Esophagus muscularis mucosa (tissue), 4 donors: ENCODE measurements around the gene POU3F3. TPM values are rescaled to one million over a fixed set of nuclear protein-coding genes. Genes with fewer than 3 reads are reported as not detected.

Experiments
- DNase-seq: peaks from one replicate; pipeline ENCODE4 v3.0.0-alpha.2; 2017; ENCODE audit errors: extremely low spot score
- H3K27ac ChIP-seq, 4 donors: fragments of 200-600 bp; sonication (generic); replicated peaks in 1 of 4; 1 replicate in 3 of 4; 2 replicates in 1 of 4; pipeline ENCODE4 v1.5.1; 2016 to 2019; ENCODE audit warnings: mild to moderate bottlenecking in 1 of 4
- H3K27me3 ChIP-seq, 4 donors: fragments of 200-600 bp; sonication (generic); one replicate each; pipeline versions ENCODE4 v1.5.1 to v1.6.0; 2016 to 2019
- H3K36me3 ChIP-seq, 4 donors: fragments of 200-600 bp; sonication (generic); one replicate each; pipeline ENCODE4 v1.5.1; 2016 to 2019
- H3K4me1 ChIP-seq, 4 donors: fragments of 200-600 bp; sonication (generic); one replicate each; pipeline ENCODE4 v1.5.1; 2016 to 2019
- H3K4me3 ChIP-seq, 4 donors: fragments of 200-600 bp; sonication (generic); 1 replicate in 2 of 4; 2 replicates in 2 of 4; pipeline ENCODE4 v1.5.1; 2016 to 2019; ENCODE audit warnings: mild to moderate bottlenecking in 4 of 4, moderate library complexity in 1 of 4
- H3K9me3 ChIP-seq, 4 donors: fragments of 200-600 bp; sonication (generic); 1 replicate in 3 of 4; 2 replicates in 1 of 4; pipeline ENCODE4 v1.5.1; 2016 to 2019
- EP300 ChIP-seq: sonication (generic); formaldehyde crosslinking; IDR thresholded peaks from one replicate; pipeline ENCODE4 v1.6.1; 2017; ENCODE audit warnings: antibody characterized with exemption
- POLR2A ChIP-seq: fragments of 450-650 bp; IDR thresholded peaks from one replicate; pipeline ENCODE4 v1.6.1; 2017; ENCODE audit warnings: antibody characterized with exemption, moderate library complexity, mild to moderate bottlenecking, low read depth
- POLR2AphosphoS5 ChIP-seq, 2 donors: sonication (generic); formaldehyde crosslinking; IDR thresholded peaks; one replicate each; pipeline ENCODE4 v1.6.1; 2017; ENCODE audit warnings: antibody characterized with exemption in 2 of 2
- WGBS: methylation state at CpG from one replicate; pipeline ENCODE4 v1.1.5; 2018; 5-methylcytosine and 5-hydroxymethylcytosine counted together
- intact Hi-C: fragments of 100-400 bp; cut with DNase I; formaldehyde crosslinking; loops from one replicate; pipeline ENCODE4 v1.15.1; 2023
- total RNA-seq, 4 donors: library from RNA; depleted of rRNA; stranded (reverse); fragments of >200 nt; gene quantifications; one replicate each; pipeline versions ENCODE4 v1.1.0 to v1.2.1, GENCODE V29; 2016
- TF ChIP-seq, protein P1 (sequence below), 3 experiments: fragments of 200-600 bp in 2 of 3; fragments of 450-650 bp in 1 of 3; sonication (generic) in 2 of 3; IDR thresholded peaks; one replicate each; pipeline ENCODE4 v1.5.1; 2017 to 2019; ENCODE audit warnings: antibody characterized with exemption in 3 of 3, mild to moderate bottlenecking in 2 of 3, moderate library complexity in 1 of 3

Gene POU3F3
- total RNA-seq, 4 donors from 2014 or later, result 0.11 TPM; not detected in 3

DNA sequence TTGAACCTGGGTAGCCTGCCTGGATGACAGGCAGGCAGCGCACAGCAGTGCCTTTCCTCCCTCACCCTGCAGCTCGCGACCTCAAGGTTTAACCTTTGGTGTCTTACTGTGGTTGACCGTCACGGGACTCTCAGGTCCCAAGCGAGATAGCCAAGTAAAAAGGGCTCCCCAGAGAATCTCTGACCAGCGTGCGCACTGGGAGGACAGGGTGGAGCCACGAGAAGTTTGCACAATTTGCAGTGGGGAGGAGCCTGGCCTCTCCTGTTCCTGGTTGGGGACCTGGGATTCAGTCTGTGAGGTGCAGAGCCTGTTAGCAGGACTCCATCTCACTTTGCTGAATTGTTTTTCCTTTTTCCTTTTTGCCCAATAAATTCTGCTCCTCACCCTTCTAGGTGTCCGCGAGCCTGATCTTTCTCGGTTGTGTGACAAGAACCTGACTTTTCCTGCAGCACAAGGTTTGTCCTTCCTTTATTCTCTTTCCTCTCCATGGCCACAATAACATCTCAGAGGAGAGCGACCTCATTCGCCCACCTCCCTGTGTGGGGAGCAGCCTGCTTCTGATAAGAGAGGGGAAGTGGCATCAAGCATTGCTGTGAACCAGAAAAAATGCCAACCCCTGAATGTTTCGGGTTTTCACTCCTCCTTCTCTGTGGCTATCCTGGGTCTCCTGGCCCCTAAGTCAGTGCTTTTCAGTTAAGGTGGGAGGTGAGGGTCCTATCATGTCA lies 36.2 kb downstream of the POU3F3 start:
- no peak for DNase-seq
- intact Hi-C loops, result no loop called here
- Histone ChIP-seq H3K4me3 (no peak overlapping the region), H3K27ac (no peak overlapping the region), H3K4me1 (no peaks in the 10 kb centered on the region), H3K9me3 (no peaks in the 10 kb centered on the region), H3K27me3 (peaks cover 0 to 39% (median 0%) of the 10 kb centered on the region in 4 donors), H3K36me3 (no peaks in the 10 kb centered on the region)
- 74% methylated on average over 14 of the region's 15 CpGs for WGBS
- TF ChIP-seq, protein P1, sequence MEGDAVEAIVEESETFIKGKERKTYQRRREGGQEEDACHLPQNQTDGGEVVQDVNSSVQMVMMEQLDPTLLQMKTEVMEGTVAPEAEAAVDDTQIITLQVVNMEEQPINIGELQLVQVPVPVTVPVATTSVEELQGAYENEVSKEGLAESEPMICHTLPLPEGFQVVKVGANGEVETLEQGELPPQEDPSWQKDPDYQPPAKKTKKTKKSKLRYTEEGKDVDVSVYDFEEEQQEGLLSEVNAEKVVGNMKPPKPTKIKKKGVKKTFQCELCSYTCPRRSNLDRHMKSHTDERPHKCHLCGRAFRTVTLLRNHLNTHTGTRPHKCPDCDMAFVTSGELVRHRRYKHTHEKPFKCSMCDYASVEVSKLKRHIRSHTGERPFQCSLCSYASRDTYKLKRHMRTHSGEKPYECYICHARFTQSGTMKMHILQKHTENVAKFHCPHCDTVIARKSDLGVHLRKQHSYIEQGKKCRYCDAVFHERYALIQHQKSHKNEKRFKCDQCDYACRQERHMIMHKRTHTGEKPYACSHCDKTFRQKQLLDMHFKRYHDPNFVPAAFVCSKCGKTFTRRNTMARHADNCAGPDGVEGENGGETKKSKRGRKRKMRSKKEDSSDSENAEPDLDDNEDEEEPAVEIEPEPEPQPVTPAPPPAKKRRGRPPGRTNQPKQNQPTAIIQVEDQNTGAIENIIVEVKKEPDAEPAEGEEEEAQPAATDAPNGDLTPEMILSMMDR (IDR thresholded peaks at IDR 0.05), result no peak
- no peak for TF ChIP-seq EP300
- no peak for TF ChIP-seq POLR2AphosphoS5 (IDR thresholded peaks at IDR 0.05)
- no peak for TF ChIP-seq POLR2A

DNA sequence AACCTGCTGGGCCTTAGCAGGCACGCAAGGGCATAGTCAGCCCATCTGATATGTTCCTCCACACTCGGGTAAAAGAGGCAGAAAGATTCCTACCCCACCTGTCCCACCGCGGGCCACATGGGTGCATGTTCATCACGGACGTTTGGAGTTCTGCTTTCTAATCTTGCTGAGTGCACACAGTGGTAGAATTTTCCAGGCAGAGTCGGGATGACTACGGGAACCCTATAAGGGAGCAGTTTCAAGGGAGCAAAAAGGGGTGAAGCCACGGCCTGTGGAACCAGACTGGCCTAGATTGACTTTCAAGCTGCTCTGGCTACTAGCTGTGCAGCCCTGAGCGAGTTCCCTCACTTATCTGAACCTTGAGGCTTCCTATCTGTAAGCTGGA lies 36.8 kb downstream of the POU3F3 start:
- Histone ChIP-seq H3K27ac (no peak overlapping the region), H3K4me3 (no peak overlapping the region), H3K9me3 (no peaks in the 10 kb centered on the region), H3K4me1 (no peaks in the 10 kb centered on the region), H3K27me3 (peaks cover 0 to 36% (median 2%) of the 10 kb centered on the region in 4 donors), H3K36me3 (no peaks in the 10 kb centered on the region)
- no peak for DNase-seq
- intact Hi-C loops, result no loop called here
- no peak for TF ChIP-seq POLR2A
- 83% methylated on average over 9 of the region's 10 CpGs for WGBS

DNA sequence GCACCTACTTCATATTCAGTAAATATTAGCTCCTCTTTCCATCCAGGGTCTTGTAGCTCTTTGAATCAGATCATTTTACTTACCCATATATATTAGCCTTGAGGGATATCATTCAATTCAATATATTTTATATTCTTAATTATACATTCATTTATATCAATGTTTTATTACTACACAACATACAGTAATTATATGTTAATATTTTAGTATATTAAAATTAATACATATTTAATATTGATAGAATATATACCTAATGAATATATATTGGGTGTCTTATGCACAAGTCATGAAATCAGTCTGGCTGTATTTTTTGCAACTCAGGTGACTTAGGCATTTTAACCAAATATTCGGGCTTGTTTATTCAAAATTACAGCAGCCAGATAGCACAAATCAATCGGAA lies 37.2 kb downstream of the POU3F3 start:
- WGBS, result 84% methylated on average over 2 of the region's 2 CpGs
- no peak for DNase-seq
- peaks cover 0 to 37% (median 5%) of the 10 kb centered on the region in 4 donors for H3K27me3 ChIP-seq

DNA sequence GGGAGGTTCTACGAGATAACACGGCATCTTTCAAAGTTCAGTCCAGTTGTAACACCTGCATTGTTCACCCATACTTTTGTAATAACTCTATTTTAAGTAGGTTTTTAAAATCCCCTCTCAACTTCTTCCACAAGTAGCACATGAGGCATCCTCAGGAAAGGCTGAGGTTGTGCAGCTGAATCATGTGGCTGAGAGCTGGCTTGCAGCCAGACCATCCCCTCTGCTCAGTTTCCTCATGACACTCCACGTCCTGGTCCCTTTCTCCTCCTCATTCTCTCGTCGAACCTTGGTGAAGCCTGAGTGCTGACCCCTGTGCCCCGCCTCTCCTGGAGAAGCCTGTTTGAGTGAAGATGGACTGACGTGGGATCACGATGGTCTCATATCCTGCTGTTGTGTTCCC lies 42.5 kb downstream of the POU3F3 start:
- WGBS, result 48% methylated on average over 8 of the region's 8 CpGs
- intact Hi-C loops, result no loop called here
- no peaks in the 10 kb centered on the region for H3K36me3 ChIP-seq

More for the DNA sequence above, 37.2 kb downstream of the POU3F3 start:
- intact Hi-C loops, result no loop called here
- H3K9me3 ChIP-seq, result no peaks in the 10 kb centered on the region
- H3K4me3 ChIP-seq, result no peak overlapping the region
- H3K4me1 ChIP-seq, result no peaks in the 10 kb centered on the region
- TF ChIP-seq, protein P1 (IDR thresholded peaks at IDR 0.05), result no peak
- TF ChIP-seq POLR2AphosphoS5 (IDR thresholded peaks at IDR 0.05) (no peak), POLR2A (no peak), EP300 (no peak)
- H3K36me3 ChIP-seq, result no peaks in the 10 kb centered on the region
- no peak overlapping the region for H3K27ac ChIP-seq

DNA sequence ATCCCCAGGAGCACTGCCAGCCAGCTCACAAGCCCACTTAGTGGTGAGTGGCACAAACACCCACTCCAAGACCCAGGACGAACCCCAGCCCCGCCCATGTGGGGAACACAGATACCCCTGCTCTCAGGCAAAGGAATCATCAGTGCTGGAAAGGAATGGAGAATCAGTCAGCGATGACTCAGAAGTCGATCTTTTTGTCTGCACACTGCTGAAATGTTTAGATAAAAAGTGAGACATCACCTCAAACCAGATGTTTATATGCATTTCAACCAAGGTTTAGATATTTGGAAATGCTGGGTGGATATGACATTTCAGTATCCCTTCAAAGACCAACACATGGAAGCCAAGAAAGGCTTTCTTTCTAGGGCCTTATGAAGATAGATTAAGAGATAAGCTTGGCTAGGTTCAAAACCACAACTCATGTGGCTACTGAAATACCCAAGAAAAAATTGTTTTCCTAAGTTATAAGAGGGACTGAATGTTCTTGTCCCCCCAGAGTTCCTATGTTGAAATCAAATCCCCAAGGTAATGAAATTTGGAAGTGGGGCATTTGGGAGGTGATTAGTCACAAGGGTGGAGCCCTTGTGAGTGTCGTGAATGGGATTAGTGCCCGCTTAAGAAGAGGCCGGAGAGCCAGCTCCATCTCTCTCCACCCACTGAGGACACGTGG lies 43.7 kb downstream of the POU3F3 start:
- intact Hi-C loops, result no loop called here
- H3K4me3 ChIP-seq, result no peak overlapping the region
- 65% methylated on average over 8 of the region's 8 CpGs for WGBS
- H3K27me3 ChIP-seq, result peaks cover 0 to 59% (median 5%) of the 10 kb centered on the region in 4 donors
- no peaks in the 10 kb centered on the region for H3K36me3 ChIP-seq
- TF ChIP-seq EP300 (no peak), POLR2AphosphoS5 (IDR thresholded peaks at IDR 0.05) (peak in 1 of 2 donors; percentile 24)
- no peak for DNase-seq
- H3K4me1 ChIP-seq, result no peaks in the 10 kb centered on the region
- no peak overlapping the region for H3K27ac ChIP-seq
- H3K9me3 ChIP-seq, result no peaks in the 10 kb centered on the region

More for the DNA sequence above, 42.5 kb downstream of the POU3F3 start:
- Histone ChIP-seq H3K27me3 (peaks cover 0 to 56% (median 5%) of the 10 kb centered on the region in 4 donors), H3K4me1 (no peaks in the 10 kb centered on the region), H3K4me3 (no peak overlapping the region), H3K9me3 (no peaks in the 10 kb centered on the region), H3K27ac (no peak overlapping the region)
- TF ChIP-seq EP300 (no peak), POLR2A (no peak), POLR2AphosphoS5 (IDR thresholded peaks at IDR 0.05) (no peak)
- TF ChIP-seq, protein P1 (IDR thresholded peaks at IDR 0.05), result no peak
- no peak for DNase-seq
